Suppressor macrophage (primary cell): ENCODE data around the gene EIF4E3.

ENCODE experiments used
- DNase-seq, 4 experiments: peaks; one replicate each; pipeline ENCODE4 v3.0.0-alpha.2; 2020 to 2022

EIF4E3 gene

DNA sequence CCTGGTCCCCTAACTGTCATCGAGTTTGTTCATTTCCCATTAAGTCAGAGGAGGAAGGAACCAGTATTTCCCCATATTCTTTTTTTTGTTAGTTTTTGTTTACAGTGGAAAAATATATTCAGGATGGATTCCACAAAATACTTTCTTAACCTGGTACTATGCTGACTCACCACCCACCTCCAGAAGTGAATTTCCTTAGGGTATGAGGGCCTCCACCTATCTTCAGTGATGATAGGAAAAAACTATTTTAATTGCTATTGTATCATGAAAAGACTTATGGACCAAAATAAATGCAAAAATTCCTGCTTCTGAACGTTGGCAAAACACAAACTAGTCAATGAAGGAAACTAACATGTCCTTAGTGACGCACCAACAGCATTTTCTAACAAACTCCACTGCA is 77.5 kb downstream of the EIF4E3 start:
- peak in 1 of 4 experiments; percentile 14 for DNase-seq

DNA sequence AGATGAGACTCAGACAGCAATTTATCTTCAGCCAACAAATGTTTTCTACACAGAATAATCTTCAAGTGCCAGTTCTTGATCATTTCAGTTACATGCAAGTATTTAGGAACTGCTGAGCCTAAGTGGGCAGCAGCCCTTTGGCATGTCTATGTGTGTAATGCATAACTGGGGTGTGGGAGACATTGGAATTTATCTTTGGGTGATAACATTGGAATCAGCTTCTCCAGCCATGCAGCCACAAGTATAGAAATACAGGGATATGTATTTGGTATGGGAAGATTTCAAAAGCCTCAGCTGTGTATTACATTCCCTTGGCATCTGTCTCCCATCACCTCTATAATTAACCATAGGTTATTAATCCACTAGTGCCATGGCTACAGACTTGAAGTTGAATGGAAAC is 78.2 kb downstream of the EIF4E3 start:
- no peak for DNase-seq

DNA sequence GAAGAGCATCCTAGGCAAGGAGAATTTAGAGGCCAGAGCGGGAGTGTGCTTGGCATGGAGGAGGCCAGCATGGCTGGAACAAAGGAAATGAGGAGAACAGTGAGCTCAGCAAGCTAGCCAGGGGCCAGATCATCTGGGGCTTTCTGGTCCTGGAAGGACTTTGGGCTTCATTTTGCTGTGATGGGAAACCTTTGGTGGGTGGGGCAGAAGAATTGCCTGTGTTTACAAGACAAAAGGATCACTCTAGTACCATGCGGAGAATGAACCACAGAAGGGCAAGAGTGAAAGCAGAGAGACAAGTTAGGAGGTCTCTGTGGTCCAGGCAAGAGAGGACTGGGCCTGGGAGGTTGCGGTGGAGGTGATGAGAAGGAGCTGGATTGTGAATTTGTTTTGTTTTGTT is 80.1 kb downstream of the EIF4E3 start:
- DNase-seq = no peak

DNA sequence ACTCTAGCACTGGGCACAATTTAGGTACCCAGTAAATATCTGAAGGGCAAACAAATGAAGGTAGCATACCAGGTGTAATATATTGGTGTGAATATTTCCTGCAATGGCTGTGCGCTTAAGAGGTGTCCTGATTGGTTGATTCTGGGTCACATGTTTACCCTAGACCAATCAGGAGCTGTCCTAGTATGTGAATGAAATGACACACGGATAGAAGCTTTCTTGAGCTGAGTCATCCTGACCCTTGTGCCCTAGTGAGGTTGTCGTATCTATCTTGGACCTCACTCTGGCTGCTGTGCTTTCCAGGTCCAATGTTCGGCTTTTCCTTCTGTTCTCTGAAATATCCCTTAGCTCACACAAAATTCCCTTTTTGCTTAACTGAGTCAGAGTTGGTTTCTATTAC is 83.5 kb downstream of the EIF4E3 start:
- no peak for DNase-seq

DNA sequence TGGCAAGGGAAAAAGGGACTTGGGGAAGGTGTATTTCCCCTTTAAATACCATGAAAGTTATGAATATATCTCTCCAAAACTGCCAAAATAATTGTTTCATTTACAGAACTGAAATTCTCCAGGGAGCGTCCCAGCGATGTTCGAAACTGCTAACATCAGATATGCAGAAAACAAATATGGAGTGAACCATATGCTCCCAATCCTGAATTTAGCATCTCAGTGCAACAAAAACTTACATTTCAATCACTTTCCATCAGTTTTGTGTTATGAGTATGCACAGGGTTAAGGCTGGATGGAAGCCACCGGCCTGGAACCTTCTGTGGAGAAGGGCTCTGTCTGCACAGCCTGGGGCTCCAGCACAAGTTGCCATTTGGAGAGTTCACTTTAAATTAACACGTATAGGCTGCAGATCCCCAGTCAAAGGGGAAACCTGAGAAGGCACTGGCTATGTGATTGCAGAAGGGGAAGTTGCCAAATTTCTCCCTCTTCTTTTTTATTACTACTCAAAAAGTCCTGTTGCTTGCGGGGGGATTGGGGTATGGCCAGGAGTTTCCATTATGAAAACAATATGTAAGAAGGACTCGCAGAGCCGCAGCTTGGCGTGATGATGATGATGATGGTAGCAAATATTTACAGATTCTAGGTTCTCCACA is 84.7 kb downstream of the EIF4E3 start:
- DNase-seq = peak; percentile 27 to 57 (median 42)

DNA sequence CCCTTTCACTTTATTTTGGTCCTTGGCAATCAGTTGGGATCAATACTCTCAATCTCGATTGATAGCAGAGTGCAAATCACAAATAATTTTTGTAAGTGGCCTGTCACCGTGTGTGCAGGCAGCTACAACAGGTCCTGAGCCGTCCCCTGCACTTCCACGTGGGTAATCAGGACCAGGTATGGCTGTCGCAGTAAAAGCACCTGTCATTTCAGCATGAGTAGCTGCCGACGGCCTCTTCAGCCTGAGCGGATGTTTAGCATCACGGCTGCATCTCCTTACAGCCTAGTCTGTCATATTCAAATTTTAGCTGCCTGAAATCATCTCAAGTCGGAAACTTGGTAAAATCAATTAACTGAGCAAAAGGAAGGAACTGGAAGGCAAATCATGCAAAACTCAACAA is 88.7 kb downstream of the EIF4E3 start:
- DNase-seq = no peak

DNA sequence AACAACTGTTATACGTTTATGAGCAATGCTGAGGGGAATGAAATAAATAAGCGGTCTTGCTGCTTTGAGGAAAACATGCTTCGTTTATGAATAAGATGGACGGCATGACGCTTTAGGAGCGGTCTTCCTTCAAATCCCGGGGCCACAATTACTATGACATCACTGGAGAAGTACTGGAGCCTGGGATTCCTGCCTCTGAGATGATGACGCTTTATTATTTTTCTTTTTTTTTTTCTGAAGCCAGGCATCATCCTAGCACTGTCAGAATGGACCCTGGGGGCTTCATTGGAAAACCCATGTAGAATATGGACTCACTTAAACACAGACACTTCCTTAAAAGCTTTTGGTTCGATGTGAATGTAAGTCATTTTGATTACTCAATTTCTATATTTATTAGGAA is 89.2 kb downstream of the EIF4E3 start:
- no peak for DNase-seq

DNA sequence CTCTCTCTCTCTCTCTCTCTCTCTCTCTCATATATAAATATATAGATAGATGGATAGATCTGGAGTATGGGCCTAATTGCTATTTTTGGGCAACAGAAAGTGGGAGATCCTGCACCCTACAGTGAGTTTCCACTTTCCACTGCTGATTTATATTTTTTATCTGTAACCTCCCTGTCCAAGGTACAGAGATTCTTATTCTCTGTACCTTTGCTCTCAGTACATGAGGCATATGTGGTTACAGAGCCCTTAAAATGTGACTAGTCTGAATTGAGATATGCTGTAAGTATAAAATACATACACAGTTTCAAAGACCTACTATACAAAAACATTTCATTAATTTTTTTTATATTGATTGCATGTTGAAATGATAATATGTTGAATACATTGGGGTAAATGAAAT is 90.5 kb downstream of the EIF4E3 start:
- DNase-seq = no peak

DNA sequence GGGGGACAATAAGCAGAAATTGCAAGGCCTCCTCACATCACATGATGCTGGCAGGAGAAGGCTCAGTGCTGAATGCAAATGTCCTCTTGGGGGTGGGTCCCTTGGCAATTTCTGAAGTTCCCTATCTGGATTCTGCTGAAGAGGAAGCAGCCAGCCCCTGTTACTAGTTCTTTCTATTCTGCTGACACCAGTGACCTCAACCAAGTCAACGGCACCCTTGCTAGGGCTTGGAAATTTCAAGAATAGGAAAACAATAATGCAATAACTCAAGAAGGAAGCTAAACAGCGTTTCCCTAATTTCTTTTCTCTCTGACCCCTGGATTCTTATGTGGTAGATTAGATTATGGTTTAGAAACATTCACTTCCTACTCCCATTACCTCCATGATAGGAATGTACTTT is 95.5 kb downstream of the EIF4E3 start:
- DNase-seq = peak; percentile 83 to 93 (median 91)

DNA sequence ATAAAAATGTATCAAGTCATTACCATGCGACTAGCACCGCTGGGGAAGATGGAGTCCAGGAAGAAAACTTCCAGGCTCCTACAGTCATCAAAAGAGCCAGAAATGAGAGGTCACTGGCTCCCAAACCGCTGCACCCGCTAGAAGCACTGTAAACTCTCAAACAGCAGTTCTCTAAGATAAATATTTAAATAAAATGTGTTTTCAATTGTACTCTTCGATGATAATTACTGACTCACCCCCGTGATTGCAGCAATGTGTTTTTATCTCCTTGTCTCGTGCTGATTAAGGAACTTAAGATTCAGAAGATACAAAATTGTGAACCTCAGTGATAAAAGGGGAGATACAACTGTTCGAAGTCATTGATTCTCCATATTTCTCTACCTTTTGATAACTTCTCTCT is 95.9 kb downstream of the EIF4E3 start:
- no peak for DNase-seq

DNA sequence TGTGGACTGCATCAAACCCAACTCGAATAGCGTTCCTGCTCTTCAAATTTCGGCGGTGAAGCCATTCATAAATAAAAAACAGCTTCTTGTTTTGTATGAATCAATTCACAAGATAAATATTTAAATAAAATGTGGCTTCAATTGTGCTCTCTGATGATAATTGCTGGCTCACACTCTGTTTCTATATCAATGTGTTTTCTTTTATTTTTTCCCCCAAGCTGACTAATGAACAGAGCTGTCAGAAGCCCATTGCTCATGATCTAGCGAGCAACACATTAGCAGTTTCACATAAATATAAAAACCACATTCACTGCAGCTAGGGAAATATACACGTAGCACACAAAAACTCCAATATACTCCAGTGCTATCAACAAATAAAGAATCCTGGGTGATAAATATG is 96.7 kb downstream of the EIF4E3 start:
- no peak for DNase-seq

DNA sequence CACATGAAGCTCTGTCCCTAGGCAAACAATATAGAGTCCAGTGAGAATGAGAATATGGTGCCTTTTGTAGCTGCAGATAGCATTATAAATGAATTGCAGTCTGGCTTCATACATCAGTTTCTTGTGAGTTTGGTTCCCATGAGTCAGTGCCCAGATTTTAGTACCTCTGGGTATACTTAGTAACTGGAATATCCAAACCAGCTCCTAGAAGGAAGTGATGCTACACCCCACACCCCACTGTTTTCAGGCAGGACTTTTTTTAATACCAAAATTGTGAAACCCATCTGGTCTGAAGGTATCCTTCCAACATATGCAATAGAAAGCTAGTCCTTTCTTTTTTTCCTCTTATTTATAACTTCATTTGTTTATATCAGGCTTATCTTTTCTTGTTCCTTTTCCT is 99.5 kb downstream of the EIF4E3 start:
- DNase-seq = peak in 1 of 4 experiments; percentile 12
